Activated CD8-positive, alpha-beta memory T cell treated with anti-CD3 and anti-CD28 coated beads, Interleukin-2, amount 10 ng/mL, durations not matched to agents 7 days and 5 days (primary cell): Measurements from ENCODE around the gene PHIP. TPM values are rescaled to one million over a fixed set of nuclear protein-coding genes. Genes with fewer than 3 reads are reported as not detected.
"Not testable (repeated sequence)": the region's sequence is repeated elsewhere in the genome, so short reads cannot be mapped to it uniquely, and the experiment has no call there.

Experiments used
- ATAC-seq: fragments of 150-1000 bp; cut with Tn5 transposase; one replicate; pipeline ENCODE4 v1.10.0; 2021; ENCODE audit warnings: moderate library complexity
- CTCF ChIA-PET: fragments of 350-600 bp; sonication (Branson Sonifier 250); formaldehyde crosslinking; loops from one replicate; lab custom pipeline; 2021; ENCODE audit warnings: antibody characterized with exemption; lab: Charles Lee
- DNase-seq: peaks from one replicate; pipeline ENCODE4 v3.0.0-alpha.2; 2020
- H3K27ac Mint-ChIP-seq: one replicate; pipeline ENCODE4 v1.8.0; 2021; ENCODE audit warnings: mild to moderate bottlenecking, mixed read lengths
- H3K27me3 Mint-ChIP-seq: one replicate; pipeline ENCODE4 v1.8.0; 2021; ENCODE audit warnings: mixed read lengths
- H3K36me3 Mint-ChIP-seq: one replicate; pipeline ENCODE4 v1.8.0; 2021; ENCODE audit warnings: mild to moderate bottlenecking, mixed read lengths
- H3K4me1 Mint-ChIP-seq: one replicate; pipeline ENCODE4 v1.8.0; 2021; ENCODE audit warnings: mixed read lengths
- H3K4me3 Mint-ChIP-seq: one replicate; pipeline ENCODE4 v1.8.0; 2021; ENCODE audit warnings: mild to moderate bottlenecking, moderate library complexity, mixed read lengths
- H3K9me3 Mint-ChIP-seq: one replicate; pipeline ENCODE4 v1.8.0; 2022; ENCODE audit warnings: low read depth, mixed read lengths
- total RNA-seq, 2 experiments: library from RNA; stranded (reverse); gene quantifications; one replicate each; pipeline ENCODE4 v1.2.3, GENCODE V29; 2021

PHIP gene
- 10 to 100 TPM; 36.0 to 36.8 TPM for total RNA-seq

DNA sequence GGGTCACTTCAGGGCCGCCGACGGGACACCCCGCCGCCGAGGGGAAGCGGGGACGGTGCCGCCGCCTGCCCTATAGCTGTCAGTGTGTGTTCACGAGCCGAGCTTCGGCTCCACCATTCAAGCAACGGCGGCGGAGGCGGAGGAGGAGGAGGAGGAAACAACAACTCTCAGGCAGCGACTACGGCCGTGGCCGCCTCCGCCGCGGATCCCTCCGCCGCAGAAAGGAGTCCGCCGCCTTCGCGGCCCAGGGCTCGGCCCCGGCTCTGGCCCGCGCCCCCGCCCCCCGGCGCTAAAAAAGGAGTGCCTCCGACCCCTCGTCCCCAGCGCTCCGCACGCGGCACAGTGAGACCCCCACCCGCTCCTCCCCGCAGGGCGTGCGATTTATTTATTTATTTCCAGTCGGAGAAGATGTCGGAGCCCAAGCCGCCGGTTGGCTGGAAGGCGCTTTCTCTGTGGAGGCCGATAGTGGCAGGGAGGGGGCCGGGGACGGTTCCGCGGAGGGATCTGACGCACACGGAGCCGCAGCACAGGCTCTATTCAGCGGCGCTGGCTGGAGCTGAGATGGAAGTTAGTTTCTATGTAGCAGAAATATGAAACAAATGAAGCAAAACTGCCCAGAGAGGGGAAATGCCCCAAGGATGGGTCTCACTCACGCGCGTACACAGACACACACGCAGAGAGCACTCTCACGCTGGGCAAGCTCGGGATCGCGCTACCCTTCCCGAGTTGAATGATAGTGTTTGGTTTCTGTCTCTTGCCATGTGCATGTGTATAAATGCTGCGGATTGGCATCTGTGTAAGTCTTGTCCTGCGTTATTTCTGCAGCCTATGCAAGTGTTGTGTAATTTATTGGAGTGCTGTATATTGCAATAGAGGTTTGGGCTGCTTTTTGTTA is at the start of gene PHIP:
Gene PHIP (minus strand): TSS at position 180 of the 895 bp plus-strand sequence. CDS start 186 bp downstream, outside the sequence.
- peaks cover 38% of the 10 kb centered on the region for H3K4me1 Mint-ChIP-seq
- peak within 1 kb of the TSS; percentile 90 for H3K4me3 Mint-ChIP-seq
- ATAC-seq, result peak; percentile 88
- peaks cover 19% of the 10 kb centered on the region for H3K36me3 Mint-ChIP-seq
- peaks cover 17% of the 10 kb centered on the region for H3K27me3 Mint-ChIP-seq
- peak within 1 kb of the TSS; percentile 96 for H3K27ac Mint-ChIP-seq
- CTCF ChIA-PET, result interaction anchor here (0.7 kb wide), 1 partner anchor 21 kb away, joined by 3 read pairs; no protein-coding TSS in a partner anchor
- peak; percentile 94 for DNase-seq
- no peaks in the 10 kb centered on the region for H3K9me3 Mint-ChIP-seq

DNA sequence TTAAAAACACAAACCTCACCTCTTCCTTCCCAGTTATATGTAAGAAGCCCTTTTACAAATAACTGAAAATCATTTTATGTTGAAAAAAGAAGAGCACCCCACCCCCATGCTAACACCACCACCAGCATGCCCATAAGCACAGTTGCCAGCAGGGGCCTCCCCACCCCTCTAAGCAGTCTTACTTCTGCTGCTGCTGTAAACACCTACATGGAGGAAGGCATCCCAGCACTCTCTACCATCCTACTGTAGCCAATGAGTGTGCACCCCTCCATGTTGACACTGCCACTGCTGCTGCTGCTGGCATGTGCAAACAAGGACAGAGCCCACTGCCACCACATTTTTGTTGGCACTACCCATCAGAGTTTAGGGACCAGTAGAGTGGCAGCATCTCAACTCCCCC is 49.6 kb upstream of the PHIP start:
- H3K27ac Mint-ChIP-seq, result no peak overlapping the region
- no peaks in the 10 kb centered on the region for H3K36me3 Mint-ChIP-seq
- no peaks in the 10 kb centered on the region for H3K4me1 Mint-ChIP-seq

DNA sequence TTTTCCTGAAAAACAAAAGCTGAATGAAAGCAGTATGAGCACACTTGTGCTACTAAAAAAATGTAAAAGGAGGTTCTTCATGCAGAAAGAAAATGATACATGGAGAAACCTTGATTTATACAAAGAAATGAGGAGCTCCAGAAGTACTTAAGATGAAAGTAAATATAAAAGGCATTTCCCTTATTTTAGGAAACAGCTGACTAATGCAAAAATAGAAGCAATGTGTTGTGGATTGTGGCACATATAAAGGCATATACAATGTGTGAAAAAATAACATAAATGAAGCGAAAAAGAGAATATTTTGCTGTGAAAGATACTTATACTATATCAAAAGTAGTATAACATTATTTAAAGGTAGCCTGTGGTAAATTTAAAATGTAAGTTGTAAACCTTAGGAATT is 41.2 kb upstream of the PHIP start:
- CTCF ChIA-PET, result no interaction called here
- H3K4me1 Mint-ChIP-seq, result peaks cover 6% of the 10 kb centered on the region
- H3K36me3 Mint-ChIP-seq, result no peaks in the 10 kb centered on the region

More for the DNA sequence above, 49.6 kb upstream of the PHIP start:
- ATAC-seq (no peak), DNase-seq (no peak)
- Mint-ChIP-seq H3K4me3 (no peak overlapping the region), H3K9me3 (no peaks in the 10 kb centered on the region), H3K27me3 (peaks cover 36% of the 10 kb centered on the region)
- CTCF ChIA-PET, result no interaction called here

DNA sequence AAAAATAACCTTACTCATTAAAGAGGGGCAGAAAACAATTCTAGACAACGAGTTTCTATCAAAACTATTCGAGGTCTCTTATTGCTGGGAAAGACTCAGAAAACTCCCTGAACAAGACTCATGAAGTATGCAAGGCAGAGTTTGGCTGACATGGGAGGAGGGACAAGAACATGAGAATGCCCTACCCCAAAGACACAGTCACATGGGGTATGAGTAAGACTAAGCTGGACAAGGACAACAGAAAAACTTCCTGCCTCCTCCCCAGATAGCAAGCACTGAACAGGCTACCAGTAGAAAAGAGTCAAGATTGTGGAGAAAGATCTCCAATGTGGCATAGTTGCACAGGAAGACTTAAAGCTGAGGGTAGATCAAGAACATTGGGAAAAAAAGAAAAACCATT is 39.7 kb upstream of the PHIP start:
- no peak for ATAC-seq
- H3K9me3 Mint-ChIP-seq, result no peaks in the 10 kb centered on the region
- DNase-seq, result no peak
- H3K27ac Mint-ChIP-seq, result no peak overlapping the region
- H3K4me1 Mint-ChIP-seq, result peaks cover 6% of the 10 kb centered on the region
- no peaks in the 10 kb centered on the region for H3K36me3 Mint-ChIP-seq
- CTCF ChIA-PET, result no interaction called here
- no peak overlapping the region for H3K4me3 Mint-ChIP-seq
- H3K27me3 Mint-ChIP-seq, result peaks cover 19% of the 10 kb centered on the region

More for the DNA sequence above, 41.2 kb upstream of the PHIP start:
- H3K27ac Mint-ChIP-seq, result no peak overlapping the region
- no peak overlapping the region for H3K4me3 Mint-ChIP-seq
- ATAC-seq (no peak), DNase-seq (no peak)
- no peaks in the 10 kb centered on the region for H3K9me3 Mint-ChIP-seq
- H3K27me3 Mint-ChIP-seq, result peaks cover 23% of the 10 kb centered on the region

DNA sequence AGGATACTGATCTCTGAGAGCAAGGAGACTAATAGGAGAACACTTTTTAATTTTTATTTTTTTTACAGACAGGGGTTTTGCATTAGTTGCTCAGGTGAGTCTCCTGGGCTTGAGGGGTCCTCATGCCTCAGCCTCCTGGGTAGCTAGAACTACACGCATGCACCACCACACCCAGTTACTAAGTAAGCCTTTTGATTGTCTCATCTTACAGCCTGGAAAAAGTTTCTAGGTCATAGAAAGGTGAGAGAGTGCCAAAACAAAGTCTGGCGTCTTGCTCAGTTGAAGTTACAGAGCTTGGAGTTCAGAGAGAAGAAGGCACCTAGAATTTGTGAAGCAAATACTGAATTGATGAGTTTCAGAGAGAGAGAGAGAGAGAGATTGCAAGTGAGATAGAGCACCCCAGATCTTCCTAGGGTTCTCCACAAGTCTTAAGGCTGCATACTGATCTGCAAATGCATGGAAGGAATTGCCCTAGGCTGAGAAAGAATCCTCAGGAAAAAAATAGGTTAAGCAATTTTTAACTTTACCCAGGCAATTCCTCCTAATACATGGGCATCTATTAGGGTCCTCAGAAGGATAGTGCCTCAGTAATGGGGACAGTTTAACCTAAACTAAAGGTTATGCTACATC is 37.6 kb upstream of the PHIP start:
- CTCF ChIA-PET, result no interaction called here
- DNase-seq (no peak), ATAC-seq (no peak)
- H3K9me3 Mint-ChIP-seq, result no peaks in the 10 kb centered on the region
- H3K4me3 Mint-ChIP-seq, result no peak overlapping the region
- H3K27ac Mint-ChIP-seq, result no peak overlapping the region
- no peaks in the 10 kb centered on the region for H3K36me3 Mint-ChIP-seq
- peaks cover 16% of the 10 kb centered on the region for H3K27me3 Mint-ChIP-seq
- H3K4me1 Mint-ChIP-seq, result peaks cover 6% of the 10 kb centered on the region

DNA sequence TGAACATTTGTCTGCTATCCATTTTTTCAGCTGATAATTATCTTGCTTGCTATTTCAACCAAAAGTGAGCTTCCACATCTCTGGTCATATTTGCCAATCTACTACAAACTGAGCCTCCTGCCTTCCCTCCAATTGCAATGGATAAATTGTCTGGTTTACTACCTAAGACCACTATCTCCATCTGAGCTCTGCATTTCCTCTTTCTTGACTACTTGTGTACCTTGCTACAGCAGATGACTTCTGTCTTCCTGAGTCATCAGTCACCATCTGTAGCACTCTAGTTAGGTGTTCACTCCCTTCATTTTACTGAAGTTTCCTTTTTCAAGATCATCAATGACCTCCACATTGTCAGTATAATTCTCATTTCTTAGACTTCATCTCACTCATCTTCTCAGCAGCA is 33.5 kb upstream of the PHIP start:
- Mint-ChIP-seq H3K9me3 (no peaks in the 10 kb centered on the region), H3K4me1 (no peaks in the 10 kb centered on the region), H3K27ac (no peak overlapping the region), H3K36me3 (no peaks in the 10 kb centered on the region), H3K4me3 (no peak overlapping the region), H3K27me3 (peaks cover 5% of the 10 kb centered on the region)
- DNase-seq (no peak), ATAC-seq (no peak)
- CTCF ChIA-PET, result no interaction called here

DNA sequence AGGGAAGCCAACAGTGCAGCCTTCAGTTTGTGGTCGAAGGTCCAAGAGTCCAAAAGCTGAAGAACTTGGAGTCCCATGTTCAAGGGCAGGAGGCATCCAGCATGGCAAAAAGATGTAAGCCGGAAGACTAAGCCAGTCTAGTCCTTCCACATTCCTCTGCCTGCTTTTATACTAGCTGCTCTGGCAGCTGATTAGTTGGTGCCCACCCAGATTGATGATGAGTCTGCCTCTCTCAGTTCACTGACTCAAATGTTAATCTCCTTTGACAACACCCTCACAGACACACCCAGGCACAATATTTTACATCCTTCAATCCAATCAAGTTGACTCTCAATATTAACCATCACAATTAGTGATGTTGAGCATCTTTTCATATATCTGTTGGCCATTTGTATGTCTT is 23.1 kb upstream of the PHIP start:
- CTCF ChIA-PET, result no interaction called here
- peaks cover 27% of the 10 kb centered on the region for H3K27me3 Mint-ChIP-seq
- DNase-seq (no peak), ATAC-seq (no peak)
- peaks cover 2% of the 10 kb centered on the region for H3K36me3 Mint-ChIP-seq
- H3K4me3 Mint-ChIP-seq, result no peak overlapping the region
- peaks cover 3% of the 10 kb centered on the region for H3K9me3 Mint-ChIP-seq
- H3K4me1 Mint-ChIP-seq, result no peaks in the 10 kb centered on the region
- no peak overlapping the region for H3K27ac Mint-ChIP-seq

DNA sequence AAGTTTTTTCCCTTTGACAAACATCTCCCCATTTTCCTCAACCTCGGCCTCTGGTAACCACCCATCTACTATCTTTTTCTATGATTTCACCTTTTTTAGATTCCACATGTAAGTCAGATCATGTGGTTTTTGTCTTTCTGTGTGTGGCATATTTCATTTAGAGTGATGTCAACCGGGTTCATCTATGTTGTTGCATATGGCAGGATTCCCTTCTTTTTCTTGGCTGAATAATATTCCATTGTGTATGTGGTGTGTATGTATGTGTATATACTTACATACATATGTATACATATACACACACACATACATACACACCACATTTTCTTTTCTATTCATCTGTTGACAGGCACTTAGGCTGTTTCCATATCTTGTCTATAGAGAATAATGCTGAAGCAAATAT is 22.2 kb upstream of the PHIP start:
- peaks cover 2% of the 10 kb centered on the region for H3K36me3 Mint-ChIP-seq
- CTCF ChIA-PET, result no interaction called here
- peaks cover 23% of the 10 kb centered on the region for H3K27me3 Mint-ChIP-seq
- ATAC-seq, result no peak
- no peak overlapping the region for H3K27ac Mint-ChIP-seq
- H3K4me3 Mint-ChIP-seq, result no peak overlapping the region
- no peak for DNase-seq
- peaks cover 3% of the 10 kb centered on the region for H3K9me3 Mint-ChIP-seq
- no peaks in the 10 kb centered on the region for H3K4me1 Mint-ChIP-seq

DNA sequence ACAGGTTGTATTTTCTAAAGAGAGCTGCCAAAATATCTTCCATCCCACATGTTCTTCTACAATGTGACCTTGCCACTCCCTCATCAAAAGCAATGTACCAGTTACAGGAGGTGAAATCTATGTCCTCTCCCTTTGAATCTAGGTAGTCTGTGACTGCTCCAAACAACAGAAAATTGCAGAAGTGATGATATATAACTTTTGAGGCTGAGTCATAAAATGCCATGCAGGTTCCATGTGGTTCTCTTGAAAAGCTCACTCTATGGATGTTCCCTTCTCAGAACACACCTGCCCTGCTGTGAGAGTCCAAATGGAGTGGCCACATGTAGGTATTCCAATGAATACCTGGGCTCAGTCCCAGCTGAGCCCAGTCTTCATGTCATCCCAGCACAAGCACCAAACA is 16.9 kb upstream of the PHIP start:
- no peak for DNase-seq
- Mint-ChIP-seq H3K4me3 (no peak overlapping the region), H3K27ac (no peak overlapping the region), H3K9me3 (no peaks in the 10 kb centered on the region), H3K27me3 (peaks cover 27% of the 10 kb centered on the region), H3K4me1 (no peaks in the 10 kb centered on the region), H3K36me3 (peaks cover 2% of the 10 kb centered on the region)
- CTCF ChIA-PET, result interaction anchor here (1.1 kb wide), 1 partner anchor 57 kb away, joined by 6 read pairs; no protein-coding TSS in a partner anchor
- ATAC-seq, result no peak

DNA sequence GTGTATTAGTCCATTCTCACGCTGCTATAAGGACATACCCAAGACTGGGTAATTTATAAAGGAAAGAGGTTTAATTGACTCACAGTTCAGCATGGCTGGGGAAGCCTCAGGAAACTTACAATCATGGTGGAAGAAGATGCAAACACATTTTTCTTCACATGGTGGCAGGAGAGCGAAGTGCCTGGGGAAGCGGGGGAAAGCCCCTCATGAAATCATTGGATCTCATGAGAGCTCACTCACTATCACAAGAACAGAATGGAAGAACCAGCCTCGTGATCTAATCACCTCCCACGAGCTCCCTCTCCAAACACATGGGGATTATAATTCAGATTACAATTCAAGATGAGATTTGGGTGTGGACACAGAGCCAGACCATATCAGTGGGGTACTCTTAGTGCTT is 13.7 kb upstream of the PHIP start:
- ATAC-seq, CTCF ChIA-PET, H3K4me1 Mint-ChIP-seq, H3K9me3 Mint-ChIP-seq, H3K27ac Mint-ChIP-seq, H3K4me3 Mint-ChIP-seq, DNase-seq, H3K36me3 Mint-ChIP-seq: not testable (repeated sequence)
- peaks cover 25% of the 10 kb centered on the region for H3K27me3 Mint-ChIP-seq

DNA sequence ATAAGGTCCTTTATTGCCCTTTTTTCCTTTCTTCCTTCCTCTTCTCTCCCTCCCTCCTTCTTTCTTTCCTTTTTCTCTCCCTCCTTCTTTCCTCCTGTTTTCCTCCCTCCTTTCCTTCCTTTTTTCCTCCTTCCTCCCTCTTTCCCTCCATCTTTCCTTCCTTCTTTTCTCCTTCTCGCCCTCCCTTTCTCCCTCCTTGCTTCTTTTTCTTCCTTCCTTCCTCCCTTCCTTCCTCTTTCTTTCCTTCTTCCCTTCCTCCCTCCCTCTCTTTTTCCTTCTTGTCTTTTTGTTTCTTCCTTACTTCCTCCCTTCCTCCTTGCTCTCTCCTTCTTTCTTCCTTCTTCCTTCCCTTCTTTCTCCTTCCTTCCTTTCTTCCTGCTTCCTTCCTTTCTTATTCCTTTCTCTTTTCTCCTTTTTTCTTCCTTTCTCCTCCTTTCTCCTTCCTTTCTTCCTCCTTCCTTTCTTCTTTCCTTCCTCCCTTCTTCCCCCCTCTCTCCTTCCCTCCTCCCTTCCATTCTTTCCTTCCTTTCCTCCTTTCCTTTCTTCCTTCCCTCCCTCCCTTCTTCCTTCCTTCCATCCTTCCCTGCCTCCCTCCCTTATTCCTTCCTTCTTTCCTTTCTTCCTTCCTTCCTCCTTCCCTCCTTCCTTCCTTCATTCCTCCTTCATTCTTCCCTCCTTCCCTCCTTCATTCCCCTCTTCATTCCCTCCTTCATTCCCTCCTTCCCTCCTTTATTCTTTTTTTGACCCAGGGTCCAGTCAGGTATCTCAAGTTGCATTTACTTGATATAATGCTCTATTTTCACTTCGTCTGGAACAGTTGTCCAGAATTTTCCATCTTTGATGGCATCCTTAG is 11.7 kb upstream of the PHIP start:
- Mint-ChIP-seq H3K27ac (no peak overlapping the region), H3K27me3 (peaks cover 29% of the 10 kb centered on the region), H3K36me3 (no peaks in the 10 kb centered on the region), H3K4me1 (no peaks in the 10 kb centered on the region), H3K9me3 (no peaks in the 10 kb centered on the region), H3K4me3 (no peak overlapping the region)
- no peak for ATAC-seq
- CTCF ChIA-PET, result no interaction called here
- no peak for DNase-seq

DNA sequence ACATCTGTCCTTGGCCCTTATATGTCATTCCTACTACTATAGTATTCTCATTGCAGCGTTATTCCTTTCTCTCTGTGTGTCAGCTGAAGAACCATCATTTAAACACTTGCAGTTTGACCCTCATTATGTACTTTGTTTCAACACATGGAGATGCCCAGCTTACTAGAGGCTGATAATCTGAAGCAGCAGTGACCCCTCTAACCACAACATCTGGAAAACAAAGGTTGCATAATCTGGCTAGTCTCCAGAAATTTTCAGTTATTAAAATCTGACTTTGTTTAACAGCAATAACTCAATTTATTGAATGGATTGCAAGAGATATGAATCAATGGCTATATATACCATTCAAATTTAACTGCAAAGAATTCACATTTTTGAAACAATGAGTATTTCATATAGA is 6.6 kb upstream of the PHIP start:
- H3K27ac Mint-ChIP-seq, result no peak overlapping the region
- peaks cover 2% of the 10 kb centered on the region for H3K36me3 Mint-ChIP-seq
- H3K4me3 Mint-ChIP-seq, result no peak overlapping the region
- peaks cover 44% of the 10 kb centered on the region for H3K27me3 Mint-ChIP-seq
- peaks cover 12% of the 10 kb centered on the region for H3K4me1 Mint-ChIP-seq
- CTCF ChIA-PET, result no interaction called here
- no peak for DNase-seq
- ATAC-seq, result no peak
- H3K9me3 Mint-ChIP-seq, result no peaks in the 10 kb centered on the region

DNA sequence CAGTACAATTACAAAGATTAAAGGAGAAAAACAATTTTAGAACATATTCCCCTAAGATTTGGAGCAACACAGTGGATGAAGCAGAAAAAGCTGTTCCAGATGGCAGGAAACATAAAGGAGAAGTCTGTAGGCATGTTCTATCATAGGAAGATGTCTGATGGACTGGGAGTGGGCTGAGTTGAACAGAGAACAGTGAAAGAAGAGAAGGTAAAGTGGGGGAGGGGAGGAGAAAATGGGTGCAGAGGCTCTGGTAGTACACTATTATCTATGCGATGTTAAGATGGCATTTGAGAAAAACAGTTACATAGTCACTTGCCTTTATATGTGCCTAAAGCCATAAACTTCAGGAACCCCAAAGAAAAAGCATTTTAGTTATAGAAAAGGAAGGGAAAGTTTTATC is 4.2 kb upstream of the PHIP start:
- no peak overlapping the region for H3K4me3 Mint-ChIP-seq
- CTCF ChIA-PET, result no interaction called here
- H3K9me3 Mint-ChIP-seq, result no peaks in the 10 kb centered on the region
- H3K36me3 Mint-ChIP-seq, result peaks cover 2% of the 10 kb centered on the region
- no peak for DNase-seq
- H3K27ac Mint-ChIP-seq, result no peak overlapping the region
- no peak for ATAC-seq
- H3K4me1 Mint-ChIP-seq, result peaks cover 19% of the 10 kb centered on the region
- H3K27me3 Mint-ChIP-seq, result peaks cover 37% of the 10 kb centered on the region
